GM13977 (cell line): ENCODE results near the gene TBC1D24.

Experiments used
- DNase-seq: peaks from one replicate; pipeline ENCODE4 v3.0.0; 2012; ENCODE audit warnings: low spot score
- in situ Hi-C: fragments of 300-500 bp; cut with MboI; formaldehyde crosslinking; loops from one replicate; pipeline ENCODE4 v1.12.0; 2022; ENCODE audit warnings: low sequenced_read_pairs, low pct_unique_long_range_greater_than_20kb, mixed read lengths, inconsistent platforms; ENCODE audit not compliant: unreplicated experiment
- TF ChIP-seq, protein P1 (sequence below): IDR thresholded peaks from 2 replicates; pipeline ENCODE4 v1.5.1; 2012; ENCODE audit warnings: mild to moderate bottlenecking, control low read depth; ENCODE audit not compliant: insufficient read depth; ENCODE audit errors: extremely low read depth, missing control alignments

Gene TBC1D24

DNA sequence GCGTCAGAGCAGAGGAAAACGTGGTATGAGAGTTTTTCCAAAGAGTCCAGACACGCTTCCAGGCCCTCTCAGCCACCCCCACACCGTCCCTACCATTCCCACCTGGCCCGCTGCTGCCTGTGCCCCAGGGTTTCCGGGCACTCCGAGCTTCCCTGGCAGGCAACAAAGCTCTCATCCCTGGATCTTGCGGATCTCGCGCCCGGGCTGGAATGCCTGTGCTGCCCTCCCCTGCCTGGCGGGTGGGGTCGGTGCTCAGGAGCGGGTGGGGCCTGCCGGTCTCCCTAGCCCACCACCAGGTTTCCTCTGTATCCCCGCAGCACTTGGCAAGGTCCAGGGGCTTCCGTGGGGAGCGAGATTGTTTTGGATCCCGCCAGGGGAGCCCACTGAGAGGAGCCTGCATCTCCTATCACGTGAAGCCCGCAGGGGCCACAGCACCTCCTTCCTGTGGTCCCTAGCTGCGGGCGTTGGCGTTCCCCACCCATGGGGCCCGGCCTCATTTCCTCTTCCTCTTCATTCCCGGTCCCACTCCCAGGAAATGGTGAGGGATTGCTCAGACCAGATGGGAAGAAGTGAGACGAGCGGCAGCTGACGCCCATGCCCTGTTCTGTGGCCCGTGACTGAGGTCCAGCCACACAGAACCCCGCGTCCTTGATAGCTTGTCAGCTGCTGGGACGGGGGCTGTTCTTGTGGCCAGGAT lies 11.0 kb downstream of the TBC1D24 start:
- in situ Hi-C loops = loop anchor here (10.0 kb wide), 1 partner anchor 131 kb away; no protein-coding TSS in a partner anchor
- DNase-seq = no peak
- TF ChIP-seq, protein P1, sequence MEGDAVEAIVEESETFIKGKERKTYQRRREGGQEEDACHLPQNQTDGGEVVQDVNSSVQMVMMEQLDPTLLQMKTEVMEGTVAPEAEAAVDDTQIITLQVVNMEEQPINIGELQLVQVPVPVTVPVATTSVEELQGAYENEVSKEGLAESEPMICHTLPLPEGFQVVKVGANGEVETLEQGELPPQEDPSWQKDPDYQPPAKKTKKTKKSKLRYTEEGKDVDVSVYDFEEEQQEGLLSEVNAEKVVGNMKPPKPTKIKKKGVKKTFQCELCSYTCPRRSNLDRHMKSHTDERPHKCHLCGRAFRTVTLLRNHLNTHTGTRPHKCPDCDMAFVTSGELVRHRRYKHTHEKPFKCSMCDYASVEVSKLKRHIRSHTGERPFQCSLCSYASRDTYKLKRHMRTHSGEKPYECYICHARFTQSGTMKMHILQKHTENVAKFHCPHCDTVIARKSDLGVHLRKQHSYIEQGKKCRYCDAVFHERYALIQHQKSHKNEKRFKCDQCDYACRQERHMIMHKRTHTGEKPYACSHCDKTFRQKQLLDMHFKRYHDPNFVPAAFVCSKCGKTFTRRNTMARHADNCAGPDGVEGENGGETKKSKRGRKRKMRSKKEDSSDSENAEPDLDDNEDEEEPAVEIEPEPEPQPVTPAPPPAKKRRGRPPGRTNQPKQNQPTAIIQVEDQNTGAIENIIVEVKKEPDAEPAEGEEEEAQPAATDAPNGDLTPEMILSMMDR = no peak

DNA sequence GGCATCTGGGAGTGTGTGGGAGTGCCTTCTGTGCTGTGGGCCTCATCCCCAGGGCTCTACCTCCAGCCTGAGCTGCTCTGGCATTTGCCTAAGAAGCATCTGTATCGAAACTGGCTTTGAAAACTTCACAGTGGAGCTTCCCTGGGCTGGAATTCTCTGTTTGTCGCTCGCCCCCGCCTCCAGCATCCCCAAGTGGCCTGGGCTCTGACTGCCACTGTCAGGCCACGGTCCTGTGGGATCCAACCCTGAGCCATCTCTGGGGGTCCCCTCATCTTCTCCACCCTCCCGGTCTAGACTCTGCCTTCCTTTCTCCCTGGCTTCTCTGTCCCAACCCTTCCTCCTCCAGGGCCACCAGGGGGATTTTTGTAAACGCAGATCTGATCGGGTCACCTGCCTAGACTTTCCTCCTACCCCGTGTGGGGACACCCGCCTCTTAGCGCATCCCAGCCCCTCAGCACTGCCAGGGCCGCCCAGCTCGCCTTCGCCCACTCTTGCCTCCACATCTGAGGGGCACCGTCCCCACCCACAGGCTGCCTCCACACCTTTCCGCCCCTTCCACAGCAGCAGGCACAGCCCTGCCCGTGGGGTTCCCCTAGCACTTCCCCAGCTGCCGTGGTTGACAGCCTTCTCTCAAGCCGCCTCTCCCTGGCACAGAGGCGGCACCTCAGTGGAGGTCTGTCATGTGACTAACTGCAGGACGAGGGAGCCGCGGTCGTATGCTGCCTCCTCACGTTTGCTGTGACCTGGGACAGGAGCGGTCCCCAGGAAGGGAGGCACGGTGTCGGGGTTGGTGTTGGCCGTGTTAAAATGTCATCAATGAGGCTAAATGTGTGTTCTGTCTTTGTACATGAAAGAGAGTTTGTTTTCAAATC lies 12.0 kb downstream of the TBC1D24 start:
- in situ Hi-C loops = loop anchor here (10.0 kb wide), 1 partner anchor 132 kb away; no protein-coding TSS in a partner anchor
- peak; percentile 90 for DNase-seq
- TF ChIP-seq, protein P1 = peak; percentile 62

DNA sequence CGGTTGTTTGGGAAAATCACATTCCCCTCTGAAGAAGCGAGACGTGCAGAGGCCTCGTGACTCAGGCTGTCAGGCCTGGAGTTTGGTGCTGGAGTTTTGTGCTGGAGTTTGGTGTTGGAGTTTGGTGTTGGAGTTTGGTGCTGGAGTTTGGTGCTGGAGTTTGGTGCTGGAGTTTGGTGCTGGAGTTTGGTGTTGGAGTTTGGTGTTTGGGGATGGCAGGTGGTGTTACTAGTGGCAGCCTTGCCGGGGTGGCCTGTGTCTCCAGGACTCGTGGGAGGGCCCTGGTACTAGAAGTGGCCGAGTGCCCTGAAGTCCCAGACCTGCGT lies 12.6 kb downstream of the TBC1D24 start:
- no peak for DNase-seq
- TF ChIP-seq, protein P1 = no peak
- in situ Hi-C loops = loop anchor here (10.0 kb wide), 1 partner anchor 133 kb away; no protein-coding TSS in a partner anchor

DNA sequence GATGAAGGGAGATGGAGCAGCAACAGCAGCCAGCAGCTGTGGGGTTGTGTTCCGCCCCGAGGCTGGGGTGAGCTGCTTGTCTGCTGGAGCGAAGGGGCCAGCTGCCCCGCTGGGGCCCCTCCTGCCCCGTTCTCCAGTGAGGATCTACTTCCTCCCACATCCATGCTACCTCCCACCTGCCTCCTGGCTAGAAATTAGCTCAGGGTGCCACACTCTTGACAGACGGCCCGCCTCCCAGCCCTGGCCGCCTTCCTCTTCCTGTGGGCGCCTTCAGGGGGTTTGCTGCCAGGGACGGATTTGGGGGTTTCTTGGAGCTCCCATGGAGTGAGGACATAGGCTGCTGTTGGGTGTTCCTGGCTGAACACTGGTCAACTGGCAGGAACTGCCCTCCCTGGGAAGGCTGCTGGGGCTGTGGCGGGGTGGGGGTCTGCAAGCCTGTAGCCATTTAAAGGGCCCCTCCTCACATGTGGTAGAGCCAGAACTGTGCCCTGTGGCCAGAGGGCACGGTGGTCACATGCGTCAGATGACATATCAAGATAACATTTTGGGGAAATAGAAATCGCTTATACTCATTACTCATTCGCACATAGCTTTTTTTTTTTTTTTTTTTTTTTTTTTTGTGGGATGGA lies 13.1 kb downstream of the TBC1D24 start:
- TF ChIP-seq, protein P1 = no peak
- in situ Hi-C loops = loop anchor here (10.0 kb wide), 1 partner anchor 133 kb away; no protein-coding TSS in a partner anchor
- no peak for DNase-seq

DNA sequence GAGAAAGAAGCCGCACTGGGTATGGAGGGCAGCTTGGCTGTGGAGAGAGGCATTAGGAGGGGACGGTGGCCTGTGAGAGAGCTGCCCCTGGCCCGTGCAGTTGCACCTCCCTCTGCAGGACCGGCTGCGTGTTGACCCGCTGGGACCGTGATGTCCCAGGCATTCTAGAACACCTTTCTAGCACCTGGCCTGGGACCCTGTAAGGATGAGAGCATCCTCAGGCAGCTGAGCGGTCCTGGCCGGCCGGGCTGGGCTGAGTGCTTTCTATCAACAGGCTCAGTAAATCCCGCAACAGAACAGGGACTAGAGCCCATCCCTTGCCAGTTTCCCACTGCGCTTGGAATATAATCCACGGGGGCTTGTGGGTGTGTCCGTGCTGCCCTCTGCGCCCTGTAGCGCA lies 14.7 kb downstream of the TBC1D24 start:
- TF ChIP-seq, protein P1 = no peak
- in situ Hi-C loops = loop anchor here (10.0 kb wide), 1 partner anchor 135 kb away; no protein-coding TSS in a partner anchor
- DNase-seq = no peak
